MV-4-11 (cell line): ENCODE measurements around the gene SLC12A3.

Experiments used
- DNase-seq: peaks from one replicate; lab custom pipeline; 2025; lab: John Stamatoyannopoulos, UW

Gene SLC12A3

DNA sequence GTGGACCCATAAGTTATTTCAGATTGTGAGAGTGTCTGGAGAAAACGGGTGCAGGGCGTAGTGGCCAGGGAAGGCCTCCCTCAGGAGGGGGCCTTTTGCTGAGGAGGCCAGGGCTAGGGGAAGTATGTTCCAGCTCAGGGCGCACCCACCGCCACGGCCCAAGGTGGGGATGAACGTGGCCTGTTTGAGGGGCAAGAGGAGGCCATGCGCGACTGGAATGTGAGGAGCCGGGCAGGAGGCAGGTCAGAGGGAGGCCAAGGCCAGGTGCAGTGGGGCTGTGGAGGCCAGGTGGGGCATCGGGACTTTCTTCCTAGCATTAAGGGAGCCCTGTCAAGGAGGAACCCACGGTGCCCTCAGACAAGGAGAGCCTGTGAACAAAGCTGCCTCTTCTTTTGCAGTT is 26.7 kb downstream of the SLC12A3 start:
- no peak for DNase-seq

DNA sequence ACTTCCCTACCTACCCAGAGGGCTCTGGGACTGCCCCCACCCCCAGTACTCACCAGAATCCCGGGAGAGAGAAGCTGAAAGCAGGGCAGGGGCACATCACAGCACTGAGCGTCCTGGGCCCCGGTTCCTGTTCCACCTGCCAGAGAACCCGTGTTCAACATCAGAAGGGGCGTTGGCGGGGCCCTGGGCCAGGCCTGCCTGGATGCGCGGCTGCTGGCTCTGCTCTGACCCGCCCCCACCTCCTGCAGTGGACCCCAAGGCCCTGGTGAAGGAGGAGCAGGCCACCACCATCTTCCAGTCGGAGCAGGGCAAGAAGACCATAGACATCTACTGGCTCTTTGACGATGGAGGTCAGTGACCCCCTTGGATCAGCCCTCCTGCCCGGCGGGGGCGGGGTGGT is 27.7 kb downstream of the SLC12A3 start:
- no peak for DNase-seq

DNA sequence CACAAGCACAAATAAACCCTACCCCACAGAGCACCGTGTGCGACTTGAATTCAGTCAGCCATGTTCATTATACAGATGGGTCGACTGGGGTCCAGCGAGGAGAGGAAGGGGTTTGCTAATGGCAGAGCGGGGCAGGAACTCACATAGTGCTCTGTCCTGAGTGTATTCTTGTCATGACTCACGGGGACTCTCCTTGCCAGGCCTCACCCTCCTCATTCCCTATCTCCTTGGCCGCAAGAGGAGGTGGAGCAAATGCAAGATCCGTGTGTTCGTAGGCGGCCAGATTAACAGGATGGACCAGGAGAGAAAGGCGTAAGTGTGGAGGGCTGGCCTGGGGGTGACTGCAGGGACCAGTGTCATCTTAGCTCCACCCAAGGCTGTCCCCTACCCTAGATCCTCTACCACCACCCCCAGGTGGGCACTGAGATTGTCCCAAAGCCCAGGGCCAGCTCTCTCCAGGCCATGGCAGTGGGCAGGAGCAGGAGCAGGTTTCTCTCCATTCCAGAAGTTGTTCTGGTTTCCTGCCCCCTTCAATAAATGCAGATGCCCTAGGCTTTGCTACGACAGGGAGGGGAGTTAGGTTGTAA is 29.4 kb downstream of the SLC12A3 start:
- DNase-seq: no peak

DNA sequence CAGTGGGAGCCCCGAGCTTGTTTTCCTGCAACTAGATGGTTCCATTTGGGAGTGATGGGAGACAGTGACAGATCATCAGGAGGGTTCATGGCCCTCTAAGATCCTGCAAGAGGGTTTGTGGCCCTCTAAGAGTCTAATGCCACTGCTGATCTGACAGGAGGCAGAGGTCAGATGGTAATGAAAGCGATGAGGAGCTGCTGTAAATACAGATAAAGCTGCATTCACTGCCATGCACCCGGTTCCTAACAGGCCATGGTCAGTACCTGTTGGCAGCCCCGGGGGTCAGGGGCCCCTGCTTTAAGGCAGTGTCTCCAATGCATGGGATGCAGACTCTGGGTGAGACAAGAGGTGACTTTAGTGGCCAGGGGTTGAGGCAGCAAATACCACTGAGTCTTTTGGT is 30.8 kb downstream of the SLC12A3 start:
- DNase-seq: no peak

DNA sequence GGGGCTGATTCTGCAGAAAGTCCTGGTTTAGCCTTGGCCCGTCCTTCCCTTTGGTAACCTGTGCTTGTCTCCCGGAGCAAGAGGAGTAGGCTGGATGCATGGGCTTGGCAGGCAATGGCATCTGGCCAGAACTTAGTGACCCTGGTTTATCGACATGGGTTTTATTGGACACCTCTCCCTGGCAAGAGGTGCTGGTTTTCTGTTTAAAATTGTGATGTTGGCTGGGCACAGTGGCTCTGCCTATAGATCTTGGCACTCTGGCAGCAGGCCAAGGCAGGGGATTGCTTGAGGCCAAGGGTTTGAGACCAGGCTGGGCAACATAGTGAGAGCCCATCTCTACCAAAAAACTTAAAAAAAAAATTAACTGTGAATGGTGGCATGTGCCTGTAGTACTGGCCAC is 31.2 kb downstream of the SLC12A3 start:
- DNase-seq: no peak

DNA sequence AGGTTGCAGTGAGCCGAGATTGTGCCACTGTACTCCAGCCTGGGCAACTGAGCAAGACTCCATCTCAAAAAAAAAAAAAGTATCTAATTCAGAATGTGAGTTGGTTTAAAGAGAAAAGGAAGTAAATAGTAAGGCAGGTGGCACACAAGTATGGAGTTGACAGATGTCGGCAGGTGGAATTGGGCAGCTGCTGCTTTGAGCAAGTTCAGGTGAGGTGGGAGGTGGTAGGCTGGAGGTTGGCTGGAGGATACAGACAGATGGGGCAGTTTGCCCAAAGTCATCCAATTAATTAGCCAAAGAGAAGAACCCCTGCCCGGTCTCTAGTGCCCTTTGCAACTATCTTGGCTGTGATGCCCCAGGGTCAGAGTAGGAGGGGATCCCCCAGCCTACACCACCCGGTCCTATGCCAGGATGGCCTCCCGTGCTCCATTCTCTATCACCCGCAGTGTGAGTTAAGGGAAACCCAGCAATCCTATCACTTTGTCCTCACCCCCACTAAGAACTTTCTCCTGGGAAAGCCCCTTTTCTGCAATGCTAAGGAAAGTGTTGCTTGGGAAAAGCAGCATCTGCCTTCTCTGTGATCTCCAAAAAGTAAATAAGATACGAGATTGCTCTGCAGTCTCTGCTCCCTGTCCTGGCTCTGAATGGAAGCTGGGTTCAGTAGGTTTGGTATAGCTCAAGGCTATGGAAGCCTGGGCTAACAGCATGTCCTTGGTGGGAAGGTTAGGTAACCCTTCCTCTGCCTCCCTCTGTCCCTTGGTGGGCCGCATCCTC is 32.2 kb downstream of the SLC12A3 start:
- DNase-seq: no peak

DNA sequence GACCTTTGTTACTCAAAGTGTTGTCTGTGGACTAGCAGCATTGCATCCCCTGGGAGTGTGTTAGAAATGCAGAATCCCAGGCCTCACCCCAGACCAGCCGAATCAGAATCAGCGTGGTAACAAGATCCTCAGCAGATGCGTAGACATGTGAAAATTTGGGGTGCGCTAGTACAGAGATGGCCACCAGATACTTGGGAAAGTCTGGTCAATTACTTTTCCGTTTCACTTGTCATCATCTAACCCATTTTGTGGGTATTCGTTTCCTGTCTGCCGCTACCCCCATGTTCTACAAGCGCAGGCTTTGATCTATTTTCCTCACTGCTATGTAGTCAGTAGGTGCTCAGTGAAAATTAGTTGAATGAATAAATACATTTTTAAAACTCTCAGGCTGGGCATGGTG is 33.8 kb downstream of the SLC12A3 start:
- DNase-seq: no peak

DNA sequence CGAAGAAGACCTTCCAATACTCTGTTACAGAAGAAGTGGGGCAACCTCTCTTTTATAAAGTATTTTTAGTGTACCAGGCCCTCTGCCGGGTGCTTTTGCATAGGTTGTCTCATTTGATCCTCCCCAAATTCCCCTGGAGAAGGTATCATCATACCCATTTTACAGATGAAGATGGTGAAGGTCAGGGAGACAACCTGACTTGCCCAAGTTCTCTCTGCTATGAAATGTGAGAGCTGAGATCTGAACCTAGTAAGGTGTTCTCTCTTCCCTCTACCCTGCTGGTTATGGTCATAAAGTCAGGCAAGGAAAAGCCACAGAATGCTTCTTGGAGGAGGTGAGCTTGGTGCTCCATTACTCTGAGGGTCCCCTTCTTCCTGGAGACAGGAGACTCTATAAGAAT is 38.9 kb downstream of the SLC12A3 start:
- DNase-seq: no peak

DNA sequence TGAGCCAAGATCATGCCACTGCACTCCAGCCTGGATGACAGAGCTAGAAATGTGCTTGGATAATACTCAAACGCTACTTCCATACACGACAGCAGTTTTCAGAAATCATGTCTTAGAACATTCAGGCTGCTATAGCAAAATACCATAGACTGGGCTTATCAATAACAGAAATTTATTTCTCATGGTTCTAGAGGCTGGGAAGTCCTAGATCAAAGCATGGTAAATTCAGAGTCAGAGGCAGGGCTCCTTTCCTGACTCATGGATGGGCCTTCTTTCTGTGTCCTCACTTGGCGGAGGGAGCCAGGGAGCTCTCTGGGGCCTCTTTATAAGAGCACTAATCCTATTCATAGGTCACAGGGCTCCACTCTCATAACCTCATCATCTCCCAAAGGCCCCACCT is 42.4 kb downstream of the SLC12A3 start:
- DNase-seq: no peak

DNA sequence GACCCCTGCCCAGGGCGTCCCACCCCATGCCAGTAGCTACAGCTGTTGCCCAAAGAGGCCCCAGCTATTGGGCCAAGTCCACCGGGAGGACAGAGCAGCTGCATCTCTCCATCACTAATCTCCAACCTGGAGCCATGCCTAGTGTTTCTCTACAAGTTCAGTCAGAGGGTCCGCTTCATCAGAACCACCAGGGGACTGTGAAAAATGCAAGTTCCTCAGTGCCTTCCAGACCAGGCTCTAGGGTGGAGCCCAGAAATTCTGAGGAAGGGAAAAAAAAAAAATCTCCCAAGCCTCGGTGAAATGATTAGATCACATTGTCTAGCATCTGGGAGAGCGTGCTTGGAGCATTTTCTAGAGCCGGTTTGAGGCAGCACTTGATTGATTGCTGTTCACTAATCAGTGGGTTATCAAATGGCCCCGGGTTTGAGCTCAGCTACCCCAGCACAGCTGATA is 44.5 kb downstream of the SLC12A3 start:
- no peak for DNase-seq

DNA sequence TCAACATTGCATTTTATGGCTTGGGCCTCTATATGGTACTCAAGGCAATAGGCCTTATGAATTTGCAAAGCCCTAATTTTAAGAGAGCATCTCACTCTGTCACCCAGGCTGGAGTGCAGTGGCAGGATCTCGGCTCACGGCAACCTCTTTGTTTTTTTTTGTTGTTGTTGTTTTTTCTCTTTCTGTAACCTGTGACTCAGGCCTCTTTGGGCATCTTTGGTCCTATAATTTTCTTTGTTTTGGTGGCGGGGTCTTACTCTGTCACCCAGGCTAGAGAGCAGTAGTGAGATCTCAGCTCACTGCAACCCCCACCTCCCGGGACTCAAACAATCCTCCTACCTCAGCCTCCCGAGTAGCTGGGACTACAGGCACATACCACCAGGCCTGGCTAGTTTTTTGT is 45.1 kb downstream of the SLC12A3 start:
- DNase-seq: no peak

DNA sequence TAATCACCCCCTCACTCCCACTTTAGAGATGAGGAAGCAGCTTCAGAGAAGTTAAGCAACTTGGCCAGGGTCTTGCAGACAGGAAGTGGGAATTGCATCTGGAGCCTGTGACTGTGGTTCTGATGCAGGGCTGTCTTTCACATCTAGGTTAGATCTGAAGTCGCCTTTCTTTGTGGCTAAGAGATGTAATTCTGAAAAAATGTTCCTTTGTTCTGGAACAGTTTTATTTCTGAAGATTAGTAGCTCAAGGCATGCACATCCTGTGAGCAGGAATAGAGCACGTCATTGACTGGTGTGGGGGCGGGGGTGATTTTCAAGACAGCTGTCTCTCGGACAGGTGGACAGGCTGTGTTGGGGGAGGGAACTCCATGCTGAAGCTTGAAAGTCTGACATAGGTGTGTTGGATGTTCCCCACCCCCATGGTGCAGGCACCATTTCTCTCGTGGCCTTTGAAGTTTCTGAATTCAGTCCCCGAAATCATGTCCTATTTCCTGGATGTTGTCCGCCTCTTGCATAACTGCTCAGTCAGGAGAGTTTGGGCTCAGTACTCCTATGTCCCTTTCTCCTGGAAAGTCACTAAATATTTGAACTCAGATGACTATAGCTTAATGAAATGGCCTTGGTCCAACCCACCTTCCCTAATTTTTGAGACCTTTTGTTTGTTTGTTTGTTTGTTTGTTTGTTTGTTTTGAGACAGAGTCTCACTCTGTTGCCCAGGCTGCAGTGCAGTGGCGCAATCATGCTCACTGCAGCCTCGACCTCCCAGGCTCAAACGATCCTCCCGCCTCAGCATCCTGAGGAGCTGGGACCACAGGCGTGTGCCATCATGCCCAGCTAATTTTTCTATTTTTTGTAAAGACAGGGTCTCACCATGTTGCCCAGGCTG is 45.9 kb downstream of the SLC12A3 start:
- peak; percentile 96 for DNase-seq

DNA sequence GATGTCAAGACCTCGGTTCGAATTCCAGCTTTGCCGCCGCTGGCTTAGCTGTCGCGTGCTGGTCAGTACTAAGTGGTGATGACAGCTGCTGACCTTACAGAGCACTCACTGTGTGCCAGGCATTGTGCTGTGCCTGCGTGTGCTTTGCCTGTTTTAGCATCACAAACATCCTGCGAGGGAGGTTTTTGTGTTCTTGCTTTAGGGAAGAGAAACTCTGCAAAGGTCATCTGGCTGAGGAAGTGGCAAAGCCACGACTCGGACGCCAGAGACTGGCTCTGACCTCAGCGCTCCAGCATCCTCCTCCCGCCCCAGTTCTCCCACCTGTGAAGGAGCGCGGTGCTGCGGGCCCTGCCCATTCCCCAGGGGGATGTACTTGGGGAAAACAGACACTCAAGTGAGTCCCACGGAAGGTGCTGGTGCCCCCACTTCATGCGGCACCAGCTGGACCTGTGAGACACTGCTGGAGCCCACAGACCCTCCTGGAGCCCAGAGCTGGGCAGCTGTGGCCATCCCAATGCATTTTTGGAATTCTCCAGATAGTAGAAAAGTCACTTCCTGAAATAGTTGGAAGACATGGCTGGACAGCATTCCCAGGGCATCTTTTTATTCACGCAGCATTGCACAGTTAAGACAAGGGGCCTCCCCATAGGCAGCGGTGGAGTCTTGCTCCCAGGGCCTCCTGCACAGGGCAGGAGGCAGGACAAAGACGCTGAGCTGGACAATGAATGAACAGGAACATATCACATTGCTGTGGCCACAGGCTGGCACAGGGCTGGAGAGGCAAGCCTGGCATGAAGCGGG is 47.0 kb downstream of the SLC12A3 start:
- DNase-seq: peak; percentile 96

DNA sequence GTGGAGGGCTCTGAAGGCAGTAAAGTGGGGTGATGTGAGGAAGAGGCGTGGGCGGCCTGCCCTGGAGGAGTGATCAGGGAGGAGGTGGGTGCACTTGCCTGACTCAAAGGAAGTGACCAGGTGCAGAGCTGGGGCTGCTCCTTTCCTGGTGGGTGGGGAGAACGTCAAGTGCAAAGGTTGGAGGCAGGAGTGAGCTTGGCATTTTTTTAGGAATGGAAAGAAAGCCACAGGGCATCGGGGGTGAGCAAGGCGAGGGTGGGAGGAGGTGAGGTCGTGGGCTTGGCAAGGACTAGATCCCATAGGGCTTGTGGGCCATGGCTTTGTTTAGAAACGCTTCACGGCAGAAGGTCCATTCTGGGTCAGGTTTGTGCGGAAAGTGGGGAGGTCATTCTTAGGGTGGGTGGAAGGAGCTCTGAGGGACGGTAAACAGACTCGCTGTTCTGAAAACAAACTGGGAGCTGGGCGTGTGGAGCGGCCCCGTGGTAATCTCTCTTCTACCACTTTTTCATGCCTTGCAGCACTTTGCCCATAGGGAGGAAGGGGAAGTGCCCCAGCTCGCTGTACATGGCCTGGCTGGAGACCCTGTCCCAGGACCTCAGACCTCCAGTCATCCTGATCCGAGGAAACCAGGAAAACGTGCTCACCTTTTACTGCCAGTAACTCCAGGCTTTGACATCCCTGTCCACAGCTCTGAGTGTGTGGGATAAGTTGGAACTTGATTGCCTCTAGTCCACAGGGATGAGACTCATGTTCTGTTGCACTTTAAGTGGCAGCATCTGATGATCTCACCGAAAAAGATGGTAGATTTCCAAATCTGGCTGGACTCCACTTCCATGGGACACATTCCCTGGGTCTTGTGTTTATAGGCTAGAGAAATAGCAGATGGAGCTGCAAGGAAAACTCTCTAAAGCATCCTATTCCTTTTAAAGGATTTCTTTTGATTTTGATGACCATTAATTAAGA is 48.0 kb downstream of the SLC12A3 start:
- peak; percentile 39 for DNase-seq

DNA sequence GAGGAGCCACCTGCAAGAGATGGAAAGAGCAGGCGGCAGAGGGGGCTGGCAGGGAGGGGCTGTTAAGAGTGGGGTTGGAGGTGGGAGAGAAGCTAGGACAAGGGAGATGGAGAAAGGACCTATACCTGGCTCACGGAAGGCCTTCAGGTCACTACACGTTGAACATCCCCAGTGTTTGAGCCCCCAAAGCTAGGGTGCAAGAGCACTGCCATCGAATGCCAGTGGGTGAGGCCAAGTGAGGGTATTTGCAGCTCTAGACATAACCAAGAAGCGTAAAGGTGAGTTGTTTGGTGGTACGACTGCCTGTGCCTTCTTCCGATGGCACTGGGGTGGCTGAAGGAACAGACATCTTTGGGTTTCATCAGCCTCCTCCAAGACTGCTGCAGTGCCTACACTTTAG is 49.9 kb downstream of the SLC12A3 start:
- DNase-seq: no peak

DNA sequence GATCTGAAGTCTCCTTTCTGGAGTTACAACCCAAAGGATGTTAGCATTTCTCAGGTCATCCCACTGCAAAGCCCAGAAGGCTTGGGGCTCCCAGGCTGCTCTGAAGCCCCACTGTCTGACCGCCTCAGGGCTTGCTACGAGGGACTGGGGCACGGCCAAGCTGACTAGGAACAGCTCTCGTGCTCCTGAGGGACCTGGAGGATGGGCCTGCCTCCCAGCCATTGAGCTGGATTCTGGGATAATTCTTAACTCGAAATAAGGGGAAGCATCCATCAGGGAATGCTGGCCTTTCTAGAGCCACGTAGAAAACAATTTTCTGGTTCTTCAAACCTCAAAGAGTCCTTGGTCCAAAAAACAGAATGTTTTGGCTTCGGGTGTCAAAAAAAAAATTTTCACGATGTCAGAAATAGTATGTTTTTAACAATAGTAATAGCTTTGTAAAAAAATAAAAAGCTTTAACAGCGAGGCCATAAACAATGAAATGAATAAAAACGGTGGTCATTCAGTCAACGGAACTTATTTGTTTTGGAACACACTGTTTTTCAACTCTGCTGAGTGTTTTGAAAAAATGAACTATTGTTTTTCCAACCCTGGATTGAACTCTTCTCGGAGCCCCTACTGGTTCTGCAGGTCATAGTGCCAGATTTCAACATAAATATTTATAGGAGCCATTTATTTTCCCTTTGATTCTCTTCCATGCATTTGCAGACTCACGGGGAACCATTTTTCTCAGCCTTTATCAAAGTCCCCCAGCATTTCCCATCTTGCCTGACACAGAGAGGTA is 50.5 kb downstream of the SLC12A3 start:
- no peak for DNase-seq

DNA sequence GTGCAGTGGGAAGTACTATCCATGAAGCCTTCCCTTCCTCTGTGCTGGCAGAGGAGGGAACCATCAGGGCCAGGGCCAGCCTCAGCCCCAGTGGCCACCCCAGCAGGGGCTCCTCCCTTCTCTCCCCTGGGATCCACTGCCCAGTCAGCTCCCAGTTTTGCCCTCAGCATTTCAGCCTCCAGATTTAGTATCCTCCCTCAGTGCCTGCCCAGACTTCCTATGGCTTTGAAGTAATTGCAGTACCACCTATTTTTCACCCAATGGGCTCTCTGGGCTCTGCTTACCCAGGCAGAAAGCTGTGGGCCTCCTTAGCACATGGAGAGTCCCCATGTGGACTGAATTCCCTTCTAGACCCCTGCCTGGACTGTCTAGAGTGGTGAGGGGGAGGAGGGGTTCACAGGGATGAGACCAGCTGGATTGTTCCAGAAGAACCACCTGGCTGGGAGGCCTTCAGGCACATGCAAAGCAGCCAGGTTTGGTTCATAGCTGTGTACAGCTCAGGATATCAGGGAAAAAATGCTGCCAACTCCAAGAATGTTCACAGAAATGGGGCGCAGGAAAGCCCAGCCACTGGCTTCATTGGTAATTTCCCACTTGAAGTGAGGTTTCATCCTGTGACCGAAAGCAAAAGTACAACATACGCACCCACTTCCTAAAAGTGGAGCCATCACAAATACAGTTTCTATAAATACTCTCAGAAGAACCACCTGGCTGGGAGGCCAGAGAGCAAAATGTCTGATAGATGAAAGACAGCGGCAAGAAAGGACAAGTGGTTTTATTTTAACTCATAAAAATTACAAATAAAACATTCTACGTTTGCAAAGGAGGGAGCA is 51.8 kb downstream of the SLC12A3 start:
- peak; percentile 84 for DNase-seq

DNA sequence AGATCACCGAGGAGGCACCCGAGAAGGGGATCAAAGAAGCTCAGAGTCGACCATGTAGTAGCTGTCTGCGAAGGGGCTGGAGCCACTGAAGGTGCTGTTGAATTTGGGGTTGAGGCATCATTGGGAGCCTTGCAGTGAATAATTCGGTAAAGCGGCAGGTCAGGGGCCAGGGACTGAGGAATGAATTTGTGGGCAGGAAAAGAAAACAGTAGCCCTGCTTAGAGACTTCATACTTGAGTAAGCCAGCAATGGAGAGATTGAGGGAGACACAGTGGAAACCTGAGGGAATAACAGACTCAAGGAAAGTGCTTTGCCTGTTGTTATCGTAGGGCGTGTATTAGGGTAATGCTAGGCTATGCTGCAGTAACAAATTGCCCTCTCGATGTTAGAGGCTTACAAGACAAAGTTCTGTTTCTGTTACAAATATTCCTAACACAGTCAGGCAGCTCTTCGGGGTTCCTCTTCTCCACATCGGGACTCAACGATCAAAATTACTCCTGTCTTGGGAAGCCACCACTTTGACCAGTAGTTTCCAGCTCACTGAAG is 53.5 kb downstream of the SLC12A3 start:
- DNase-seq: no peak
